Ishikawa (cell line): ENCODE results near the gene RCOR1.

Experiments used
- CEBPB ChIP-seq: IDR thresholded peaks from 2 replicates; pipeline ENCODE4 v1.6.1; 2012
- CREB1 ChIP-seq: IDR thresholded peaks from 2 replicates; pipeline ENCODE4 v1.6.1; 2012; ENCODE audit warnings: low read depth
- EGR1 ChIP-seq: IDR thresholded peaks from 2 replicates; pipeline ENCODE4 v1.6.1; 2012
- EP300 ChIP-seq: IDR thresholded peaks from 2 replicates; pipeline ENCODE4 v1.6.1; 2012; ENCODE audit warnings: borderline replicate concordance
- FOXM1 ChIP-seq: IDR thresholded peaks from 2 replicates; pipeline ENCODE4 v1.6.1; 2012; ENCODE audit warnings: low read depth, borderline replicate concordance
- MAX ChIP-seq: IDR thresholded peaks from 2 replicates; pipeline ENCODE4 v1.6.1; 2012
- NFIC ChIP-seq: IDR thresholded peaks from 2 replicates; pipeline ENCODE4 v1.6.1; 2012
- RAD21 ChIP-seq: IDR thresholded peaks from 2 replicates; pipeline ENCODE4 v1.6.1; 2012; ENCODE audit warnings: low read depth
- REST ChIP-seq: IDR thresholded peaks from 2 replicates; pipeline ENCODE4 v1.6.1; 2012; ENCODE audit warnings: low read depth, mild to moderate bottlenecking
- TAF1 ChIP-seq: IDR thresholded peaks from 2 replicates; pipeline ENCODE4 v1.6.1; 2012; ENCODE audit warnings: low read depth, mild to moderate bottlenecking
- TCF12 ChIP-seq: IDR thresholded peaks from 2 replicates; pipeline ENCODE4 v1.6.1; 2012; ENCODE audit warnings: low read depth
- TEAD4 ChIP-seq: IDR thresholded peaks from 2 replicates; pipeline ENCODE4 v1.6.1; 2012
- USF1 ChIP-seq: IDR thresholded peaks from 2 replicates; pipeline ENCODE4 v1.6.1; 2012
- YY1 ChIP-seq: IDR thresholded peaks from 2 replicates; pipeline ENCODE4 v1.6.1; 2012; ENCODE audit warnings: low read depth
- ZBTB7A ChIP-seq: IDR thresholded peaks from 2 replicates; pipeline ENCODE4 v1.6.1; 2012; ENCODE audit warnings: low read depth

Gene RCOR1

GRCh38 chr14:102739190-102739469 is 146.7 kb downstream of the RCOR1 start:
- no peak for TF ChIP-seq RAD21
- TF ChIP-seq YY1: no peak
- no peak for TF ChIP-seq TAF1
- no peak for TF ChIP-seq TCF12
- TF ChIP-seq REST: no peak
- TF ChIP-seq TEAD4: no peak
- no peak for TF ChIP-seq FOXM1
- TF ChIP-seq CREB1: no peak
- TF ChIP-seq EGR1: no peak
- TF ChIP-seq CEBPB: no peak
- TF ChIP-seq MAX: no peak
- TF ChIP-seq NFIC: no peak
- no peak for TF ChIP-seq ZBTB7A
- no peak for TF ChIP-seq USF1
- TF ChIP-seq EP300: no peak

- no peak for TF ChIP-seq TCF12
- no peak for TF ChIP-seq TEAD4
- no peak for TF ChIP-seq EP300
- TF ChIP-seq YY1: no peak
- no peak for TF ChIP-seq FOXM1
- no peak for TF ChIP-seq CEBPB
- no peak for TF ChIP-seq RAD21
- TF ChIP-seq REST: no peak
- TF ChIP-seq EGR1: no peak
- no peak for TF ChIP-seq NFIC
- no peak for TF ChIP-seq ZBTB7A
- no peak for TF ChIP-seq TAF1
- no peak for TF ChIP-seq CREB1
- TF ChIP-seq USF1: no peak
These were observed 154.4 kb downstream of the RCOR1 start for GRCh38 chr14:102746634-102747438.

GRCh38 chr14:102748806-102749205 is 156.4 kb downstream of the RCOR1 start:
- TF ChIP-seq TCF12 (no peak), FOXM1 (no peak), CREB1 (no peak), REST (no peak), USF1 (no peak), TEAD4 (no peak), CEBPB (no peak), EP300 (no peak)
